Activated T-cell treated with anti-CD3 and anti-CD28 coated beads, Interleukin-2, amount 50 U/mL, for 24 hours (primary cell): Measurements from ENCODE around the gene DGKE.

Source experiments
- DNase-seq: peaks from one replicate; pipeline ENCODE4 v3.0.0-alpha.2; 2020
- H3K27ac Mint-ChIP-seq: 2 replicates; pipeline ENCODE4 v1.8.0; 2020; ENCODE audit warnings: mild to moderate bottlenecking, mixed read lengths
- H3K27me3 Mint-ChIP-seq: 2 replicates; pipeline ENCODE4 v1.8.0; 2020; ENCODE audit warnings: mixed read lengths
- H3K36me3 Mint-ChIP-seq: 2 replicates; pipeline ENCODE4 v1.8.0; 2020; ENCODE audit warnings: low read depth, mixed read lengths
- H3K4me1 Mint-ChIP-seq: 2 replicates; pipeline ENCODE4 v1.8.0; 2020; ENCODE audit warnings: low read depth, mixed read lengths
- H3K4me3 Mint-ChIP-seq: 2 replicates; pipeline ENCODE4 v1.8.0; 2020; ENCODE audit warnings: mild to moderate bottlenecking, moderate library complexity, mixed read lengths
- H3K9me3 Mint-ChIP-seq: 2 replicates; pipeline ENCODE4 v1.8.0; 2020; ENCODE audit warnings: mixed read lengths

The DGKE gene

DNA sequence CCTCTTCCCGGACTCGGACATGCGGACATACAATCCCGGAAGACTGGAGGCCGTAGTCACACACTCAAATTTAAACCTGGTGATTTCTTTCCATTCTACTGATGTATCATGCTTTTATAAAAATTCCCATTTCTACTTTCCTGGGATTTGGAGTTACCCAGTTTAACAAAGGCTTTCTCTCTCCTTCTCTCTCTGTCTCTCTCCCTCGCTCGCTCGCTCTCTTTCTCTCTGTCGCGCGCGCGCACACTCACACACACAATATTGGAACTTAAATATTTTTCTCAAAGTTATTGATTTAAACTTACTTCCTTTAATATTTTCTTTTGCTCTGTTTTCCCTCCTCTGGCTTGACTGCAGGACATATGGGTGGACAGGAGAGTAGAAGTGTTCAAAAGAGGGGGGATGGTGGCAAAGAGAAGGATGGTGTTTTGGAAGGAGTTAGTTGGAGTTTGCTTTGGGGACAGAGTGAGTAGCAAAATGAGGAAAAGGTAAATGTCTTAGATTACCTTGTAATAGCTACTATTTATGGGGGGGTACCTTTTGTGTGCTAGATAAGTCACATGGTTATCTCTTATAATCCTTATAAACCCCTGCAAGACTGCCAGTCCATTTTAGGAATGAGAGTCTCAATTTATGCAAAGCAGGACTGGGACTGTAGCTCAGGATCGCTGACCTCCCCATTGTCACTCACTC lies 80.8 kb downstream of the DGKE start:
- peaks cover 14% of the 10 kb centered on the region for H3K9me3 Mint-ChIP-seq
- H3K27ac Mint-ChIP-seq, result peak overlapping the region; percentile 94
- H3K4me1 Mint-ChIP-seq, result peaks cover 70% of the 10 kb centered on the region
- no peak for DNase-seq
- peaks cover 48% of the 10 kb centered on the region for H3K36me3 Mint-ChIP-seq
- peak overlapping the region; percentile 93 for H3K4me3 Mint-ChIP-seq
- H3K27me3 Mint-ChIP-seq, result no peaks in the 10 kb centered on the region

- Mint-ChIP-seq H3K4me3 (no peak overlapping the region), H3K27ac (no peak overlapping the region), H3K27me3 (no peaks in the 10 kb centered on the region), H3K36me3 (peaks cover 21% of the 10 kb centered on the region), H3K9me3 (peaks cover 14% of the 10 kb centered on the region), H3K4me1 (peaks cover 47% of the 10 kb centered on the region)
- no peak for DNase-seq
These were observed 83.8 kb downstream of the DGKE start for GRCh38 chr17:56917559-56918296.

DNA sequence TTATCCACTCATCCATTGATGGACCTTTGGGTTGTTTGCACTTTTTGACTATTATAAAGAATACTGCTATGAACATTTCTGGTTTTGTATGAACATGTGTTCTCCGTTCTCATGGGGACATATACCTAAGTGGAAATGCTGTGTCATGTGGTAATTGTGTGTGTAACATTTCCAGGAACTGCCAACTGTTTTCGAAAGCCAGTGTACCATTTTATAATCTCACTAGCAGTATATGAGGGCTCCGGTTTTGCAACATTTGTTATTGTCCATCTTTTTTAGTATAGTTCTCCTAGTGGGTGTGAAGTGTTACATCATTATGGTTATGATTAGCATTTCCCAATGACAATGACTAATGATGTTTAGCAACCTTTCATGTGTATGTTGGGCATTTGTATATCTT lies 85.0 kb downstream of the DGKE start:
- DNase-seq, result no peak
- Mint-ChIP-seq H3K9me3 (peaks cover 14% of the 10 kb centered on the region), H3K4me3 (no peak overlapping the region), H3K27ac (peak overlapping the region; percentile 72), H3K4me1 (peaks cover 47% of the 10 kb centered on the region), H3K27me3 (no peaks in the 10 kb centered on the region), H3K36me3 (peaks cover 12% of the 10 kb centered on the region)
